ENCODE results near the gene UACA.

Gene UACA

DNA sequence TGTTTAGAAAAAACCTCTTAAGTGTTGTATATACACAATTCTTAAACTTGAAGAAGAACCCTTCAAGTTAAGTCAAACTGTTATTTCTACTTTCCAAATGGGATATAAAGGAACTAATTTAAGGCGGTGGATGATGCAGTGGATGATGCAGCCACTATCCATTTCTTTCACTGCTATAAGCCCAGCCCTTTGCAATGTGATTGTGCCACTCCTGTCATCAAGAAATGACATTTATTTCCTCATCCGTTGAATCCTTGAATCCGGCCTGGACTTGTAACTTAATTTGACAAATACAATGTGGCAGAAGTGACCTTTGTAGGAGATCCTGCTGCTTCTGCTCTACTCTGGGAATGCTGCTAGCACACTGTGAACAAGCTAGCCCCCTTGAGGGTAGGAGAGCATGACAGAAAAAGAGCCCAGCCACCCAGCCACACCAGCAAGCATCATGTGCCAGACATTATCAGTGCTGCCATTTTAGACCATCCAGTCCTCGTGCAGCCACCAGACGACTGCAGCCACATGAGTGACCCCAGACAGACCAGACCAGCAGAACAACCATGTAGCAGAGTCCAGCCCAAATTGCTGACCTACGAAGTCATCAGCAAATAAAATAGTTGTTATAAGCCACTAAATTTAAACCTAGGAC, 47.4 kb downstream of the UACA start:
- TF ChIP-seq MAX (IDR thresholded peaks at IDR 0.05; ENCODE audit: low read depth, low read length) (no peak), POLR2A (IDR thresholded peaks at IDR 0.05; ENCODE audit: extremely low read depth, insufficient read length) (no peak), CTCF (IDR thresholded peaks at IDR 0.05; ENCODE audit: low read depth, low read length) (no peak), MYC (IDR thresholded peaks at IDR 0.05; ENCODE audit: low read depth, low read length) (no peak)
- DNase-seq (ENCODE audit: low read depth): no peak

DNA sequence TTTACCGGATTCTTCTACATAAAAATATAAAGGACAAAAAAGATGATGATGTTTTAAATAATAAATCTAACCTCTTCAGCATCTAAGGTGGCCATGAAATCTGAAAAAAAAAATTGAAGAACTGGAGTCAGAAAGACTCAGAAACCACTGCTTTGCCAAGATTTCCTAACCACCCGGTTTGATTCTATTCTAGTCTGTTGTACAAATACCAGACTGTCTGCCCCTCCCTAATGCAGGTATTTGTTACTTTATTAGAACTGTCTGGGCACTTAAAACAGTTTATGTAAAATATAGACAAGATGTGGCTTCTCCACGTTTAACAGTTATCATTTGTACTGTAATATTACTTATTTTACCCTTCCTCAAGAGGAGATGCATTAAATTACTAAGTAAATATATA, 48.8 kb downstream of the UACA start:
- TF ChIP-seq CTCF (IDR thresholded peaks at IDR 0.05; ENCODE audit: low read depth, low read length) (no peak), MAX (IDR thresholded peaks at IDR 0.05; ENCODE audit: low read depth, low read length) (no peak), MYC (IDR thresholded peaks at IDR 0.05; ENCODE audit: low read depth, low read length) (no peak)
- no peak overlapping the region for H3K4me3 ChIP-seq (ENCODE audit: low read depth, low read length)
- DNase-seq (ENCODE audit: low read depth): no peak

More for the DNA sequence above, 47.4 kb downstream of the UACA start:
- no peak overlapping the region for H3K4me3 ChIP-seq (ENCODE audit: low read depth, low read length)

DNA sequence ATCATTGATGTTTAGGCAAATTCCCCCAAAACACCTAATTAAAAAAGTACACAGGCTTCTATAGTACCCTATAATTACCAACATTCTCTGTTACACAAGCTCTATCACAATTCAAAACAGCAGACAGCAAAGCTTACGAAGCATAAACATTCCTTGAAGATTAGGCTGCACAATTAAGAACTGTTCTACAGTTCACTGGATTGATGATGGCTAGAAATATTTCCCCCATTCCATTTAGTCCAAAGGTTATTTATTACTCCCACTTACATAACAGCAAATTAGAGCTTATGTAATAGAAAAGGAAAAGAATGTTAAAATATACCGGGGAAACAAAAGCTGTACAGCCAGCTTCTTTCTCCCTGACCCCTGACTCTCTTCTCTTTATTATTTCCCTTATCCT, 49.3 kb downstream of the UACA start:
- no peak for DNase-seq (ENCODE audit: low read depth)
- no peak overlapping the region for H3K4me3 ChIP-seq (ENCODE audit: low read depth, low read length)
- no peak for TF ChIP-seq MAX (IDR thresholded peaks at IDR 0.05; ENCODE audit: low read depth, low read length)
- TF ChIP-seq POLR2A (IDR thresholded peaks at IDR 0.05; ENCODE audit: extremely low read depth, insufficient read length): no peak
- no peak for TF ChIP-seq CTCF (IDR thresholded peaks at IDR 0.05; ENCODE audit: low read depth, low read length)
- no peak for TF ChIP-seq MYC (IDR thresholded peaks at IDR 0.05; ENCODE audit: low read depth, low read length)

DNA sequence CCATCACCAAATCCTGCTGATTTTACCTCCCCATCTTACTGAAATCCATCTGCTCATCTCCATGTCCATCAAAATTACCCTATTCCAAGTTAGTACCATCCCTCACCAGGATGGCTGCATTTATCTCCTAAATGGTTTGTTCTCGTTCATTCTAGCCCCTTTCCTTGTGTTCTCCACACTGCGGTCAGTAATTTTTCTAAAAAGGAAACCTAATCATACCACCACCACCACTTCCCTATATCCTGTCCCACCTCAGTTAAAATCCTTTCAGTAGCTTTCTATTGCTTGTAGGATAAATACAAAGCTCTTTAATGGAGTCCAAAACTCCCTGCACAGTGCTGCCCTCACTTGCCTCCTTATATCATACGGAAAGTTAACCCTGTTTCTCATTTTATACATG, 51.1 kb downstream of the UACA start:
- H3K4me3 ChIP-seq (ENCODE audit: low read depth, low read length): no peak overlapping the region
- DNase-seq (ENCODE audit: low read depth): no peak
- TF ChIP-seq MYC (IDR thresholded peaks at IDR 0.05; ENCODE audit: low read depth, low read length) (no peak), MAX (IDR thresholded peaks at IDR 0.05; ENCODE audit: low read depth, low read length) (no peak), POLR2A (IDR thresholded peaks at IDR 0.05; ENCODE audit: extremely low read depth, insufficient read length) (no peak), CTCF (IDR thresholded peaks at IDR 0.05; ENCODE audit: low read depth, low read length) (no peak)

DNA sequence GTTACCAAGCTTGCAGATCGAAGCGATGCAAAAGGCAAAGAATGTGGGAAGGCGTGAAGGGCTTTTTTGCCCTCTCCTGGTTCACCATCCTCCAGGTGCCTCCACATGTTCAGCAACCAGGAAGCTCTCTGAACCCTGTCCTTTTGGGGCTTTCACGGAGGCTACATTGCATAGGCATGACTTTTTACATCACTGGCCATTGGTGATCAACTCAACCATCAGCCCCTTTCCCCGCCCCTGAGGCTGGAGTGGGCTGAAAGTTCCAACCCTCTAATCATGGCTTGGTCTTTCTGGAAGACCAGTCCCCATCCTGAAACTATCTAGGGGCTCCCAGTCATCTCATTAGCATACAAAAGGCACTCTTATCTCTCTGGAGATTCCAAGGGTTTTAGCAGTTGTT, 52.6 kb downstream of the UACA start:
- no peak overlapping the region for H3K4me3 ChIP-seq (ENCODE audit: low read depth, low read length)
- DNase-seq (ENCODE audit: low read depth): no peak
- TF ChIP-seq CTCF (IDR thresholded peaks at IDR 0.05; ENCODE audit: low read depth, low read length) (no peak), POLR2A (IDR thresholded peaks at IDR 0.05; ENCODE audit: extremely low read depth, insufficient read length) (no peak), MYC (IDR thresholded peaks at IDR 0.05; ENCODE audit: low read depth, low read length) (no peak), MAX (IDR thresholded peaks at IDR 0.05; ENCODE audit: low read depth, low read length) (no peak)

All from NB4 (cell line).